Right lobe of liver (tissue), 6 donors: ENCODE data around the gene LASP1. TPM values are rescaled to one million over a fixed set of nuclear protein-coding genes. Genes with fewer than 3 reads are reported as not detected.

ENCODE experiments used
- ATAC-seq, 4 donors: fragments of 200-7000 bp; cut with Tn5 transposase; one replicate each; pipeline ENCODE4 v1.9.1; 2020; ENCODE audit warnings: mild to moderate bottlenecking in 4 of 4, moderate library complexity in 4 of 4
- DNase-seq, 3 donors: peaks; one replicate each; pipeline ENCODE4 v3.0.0-alpha.2; 2020
- H3K27ac ChIP-seq, 3 donors: fragments of 200-600 bp; one replicate each; pipeline ENCODE4 v1.8.0; 2022
- H3K27me3 ChIP-seq, 2 donors: fragments of 200-600 bp; one replicate each; pipeline ENCODE4 v1.8.0; 2022
- H3K36me3 ChIP-seq, 4 donors: fragments of 200-600 bp; sonication (generic) in 1 of 4; one replicate each; pipeline versions ENCODE4 v1.5.1 to v1.8.0; 2017 to 2022; ENCODE audit warnings: control low read depth in 1 of 4
- H3K4me1 ChIP-seq, 4 donors: fragments of 200-600 bp; sonication (generic) in 1 of 4; one replicate each; pipeline versions ENCODE4 v1.5.1 to v1.8.0; 2017 to 2022; ENCODE audit warnings: control low read depth in 1 of 4
- H3K4me3 ChIP-seq, 3 donors: fragments of 200-600 bp; one replicate each; pipeline ENCODE4 v1.8.0; 2022
- H3K9me3 ChIP-seq, 4 donors: fragments of 200-600 bp; sonication (generic) in 1 of 4; one replicate each; pipeline versions ENCODE4 v1.5.1 to v1.8.0; 2017 to 2022; ENCODE audit warnings: control low read depth in 1 of 4
- POLR2A ChIP-seq: fragments of 450-650 bp; IDR thresholded peaks from one replicate; pipeline ENCODE4 v1.6.1; 2017; ENCODE audit warnings: antibody characterized with exemption, mild to moderate bottlenecking
- whole genome bisulfite sequencing: methylation state at CpG from one replicate; pipeline ENCODE4 v1.1.6; 2018; ENCODE audit warnings: low coverage, low lambda C conversion rate; ENCODE audit not compliant: insufficient coverage; ENCODE audit errors: missing lambda C conversion rate; 5-methylcytosine and 5-hydroxymethylcytosine counted together
- intact Hi-C, 2 donors: fragments of 100-400 bp; cut with DNase I; formaldehyde crosslinking; loops; one replicate each; pipeline versions ENCODE4 v1.11.2 to v1.14.1; 2022
- total RNA-seq, 6 experiments: library from RNA; depleted of rRNA in 2 of 6; stranded (reverse); fragments of >200 nt in 2 of 6; fragmentation: NEBNext Ultra II Directional in 3 of 6; extraction: Animal tissue kit (Norgen Biotek cat#: 25700) in 3 of 6; gene quantifications; one replicate each; pipeline versions ENCODE4 v1.1.0 to v1.2.4, GENCODE V29; 2016 to 2023
- TF ChIP-seq, protein P1 (sequence below), 4 donors: fragments of 200-600 bp in 3 of 4; fragments of 450-650 bp in 1 of 4; IDR thresholded peaks; one replicate each; pipeline versions ENCODE4 v1.5.1 to v1.8.0; 2016 to 2022; ENCODE audit warnings: antibody characterized with exemption in 4 of 4, mild to moderate bottlenecking in 2 of 4
- donor health status: DM: no; HTN: yes; CAD: no.
- donor health status: DM: no; HTN: no; CAD: no.
- donor health status: DM: no; HTN: no; CAD: no.
- donor health status: DM: no; HTN: yes; CAD: no.
- donor health status: DM: no; HTN: yes; CAD: no.

Gene LASP1
- total RNA-seq, 6 experiments from 2014 or later, result 52.2 to 124 (median 84.8) TPM

DNA sequence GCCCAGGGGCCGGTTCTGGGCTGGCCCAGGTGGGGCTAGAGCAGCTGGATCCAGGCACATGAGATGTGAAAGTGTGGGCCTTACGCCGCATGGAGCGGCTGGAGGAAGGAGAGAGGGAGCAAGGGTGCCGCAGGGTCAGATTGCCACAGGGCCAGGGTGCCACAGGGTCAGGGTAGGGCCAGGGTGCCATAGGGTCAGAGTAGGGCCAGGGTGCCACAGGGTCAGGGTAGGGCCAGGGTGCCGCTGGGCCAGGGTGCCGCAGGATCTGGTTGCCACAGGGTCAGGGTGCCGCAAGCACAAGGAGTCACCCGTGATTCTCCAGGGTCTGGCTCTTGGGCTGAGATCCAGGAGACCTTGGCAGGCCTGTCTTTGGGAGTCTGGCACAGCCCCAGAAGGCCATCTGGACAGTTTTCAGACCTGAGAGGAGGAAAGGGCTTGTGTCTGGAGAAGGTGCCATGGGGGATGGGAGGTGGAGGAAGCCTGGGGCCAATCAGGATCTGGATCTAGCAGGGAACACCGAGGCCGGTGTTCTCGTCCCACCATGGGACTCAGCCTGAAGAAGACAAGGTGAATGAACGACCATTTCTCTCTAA is 42.5 kb downstream of the LASP1 start:
- TF ChIP-seq POLR2A, result no peak
- TF ChIP-seq, protein P1, sequence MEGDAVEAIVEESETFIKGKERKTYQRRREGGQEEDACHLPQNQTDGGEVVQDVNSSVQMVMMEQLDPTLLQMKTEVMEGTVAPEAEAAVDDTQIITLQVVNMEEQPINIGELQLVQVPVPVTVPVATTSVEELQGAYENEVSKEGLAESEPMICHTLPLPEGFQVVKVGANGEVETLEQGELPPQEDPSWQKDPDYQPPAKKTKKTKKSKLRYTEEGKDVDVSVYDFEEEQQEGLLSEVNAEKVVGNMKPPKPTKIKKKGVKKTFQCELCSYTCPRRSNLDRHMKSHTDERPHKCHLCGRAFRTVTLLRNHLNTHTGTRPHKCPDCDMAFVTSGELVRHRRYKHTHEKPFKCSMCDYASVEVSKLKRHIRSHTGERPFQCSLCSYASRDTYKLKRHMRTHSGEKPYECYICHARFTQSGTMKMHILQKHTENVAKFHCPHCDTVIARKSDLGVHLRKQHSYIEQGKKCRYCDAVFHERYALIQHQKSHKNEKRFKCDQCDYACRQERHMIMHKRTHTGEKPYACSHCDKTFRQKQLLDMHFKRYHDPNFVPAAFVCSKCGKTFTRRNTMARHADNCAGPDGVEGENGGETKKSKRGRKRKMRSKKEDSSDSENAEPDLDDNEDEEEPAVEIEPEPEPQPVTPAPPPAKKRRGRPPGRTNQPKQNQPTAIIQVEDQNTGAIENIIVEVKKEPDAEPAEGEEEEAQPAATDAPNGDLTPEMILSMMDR (IDR thresholded peaks at IDR 0.05), result no peak
- Histone ChIP-seq H3K27me3 (no peaks in the 10 kb centered on the region), H3K9me3 (no peaks in the 10 kb centered on the region), H3K27ac (peak overlapping the region in 1 of 3 donors; percentile 34), H3K4me3 (no peak overlapping the region), H3K4me1 (peaks cover 0 to 58% (median 24%) of the 10 kb centered on the region in 4 donors), H3K36me3 (peaks cover 0 to 27% (median 11%) of the 10 kb centered on the region in 4 donors)
- peak; percentile 59 to 94 (median 93) for DNase-seq
- 15% methylated on average over 7 of the region's 13 CpGs for WGBS
- intact Hi-C loops, result no loop called here
- ATAC-seq, result peak; percentile 74 to 95 (median 90)

DNA sequence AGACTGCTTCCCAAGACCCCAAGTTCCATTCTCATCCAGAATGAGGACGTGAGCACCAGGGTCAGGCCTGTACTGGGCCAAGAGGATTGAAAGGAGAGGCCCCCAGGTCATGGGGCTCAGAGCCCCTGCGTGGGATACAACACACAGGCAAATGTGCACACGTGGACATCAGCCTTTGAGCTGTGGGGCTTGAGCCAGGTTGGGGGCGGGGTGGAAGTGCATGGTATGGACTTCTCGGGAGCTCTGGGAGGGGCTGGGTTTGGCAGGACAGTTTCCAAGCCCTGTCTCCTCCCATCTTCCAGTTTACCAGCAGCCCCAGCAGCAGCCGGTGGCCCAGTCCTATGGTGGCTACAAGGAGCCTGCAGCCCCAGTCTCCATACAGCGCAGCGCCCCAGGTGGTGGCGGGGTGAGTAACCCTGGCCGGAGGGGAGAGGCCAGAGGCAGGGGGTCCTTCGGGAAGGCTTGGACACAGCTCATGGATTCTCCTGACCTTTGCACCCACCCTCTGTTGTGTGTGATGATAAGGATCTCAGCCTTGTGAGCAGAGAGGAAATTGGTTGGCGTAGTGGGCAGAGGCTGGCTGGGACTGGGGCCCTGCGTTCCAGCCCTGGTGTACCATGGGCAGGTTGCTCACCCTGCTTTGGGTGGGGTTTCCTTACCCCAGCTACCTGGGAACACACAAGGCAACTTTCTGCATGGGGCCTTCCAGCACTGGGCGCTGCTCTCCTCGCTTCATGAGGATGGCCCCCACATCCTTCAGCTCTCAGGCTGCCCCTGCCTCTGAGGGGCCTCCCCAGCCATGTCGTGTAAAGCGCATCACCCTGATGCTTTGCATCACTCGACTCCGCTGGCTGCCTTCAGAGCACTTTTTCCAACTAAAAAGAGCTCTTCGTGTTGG is 45.1 kb downstream of the LASP1 start:
- Histone ChIP-seq H3K4me3 (peak overlapping the region in 2 of 3 donors; percentile 16 to 26), H3K9me3 (no peaks in the 10 kb centered on the region), H3K27ac (peak overlapping the region in 1 of 3 donors; percentile 33), H3K36me3 (peaks cover 11 to 42% (median 28%) of the 10 kb centered on the region in 4 donors), H3K27me3 (no peaks in the 10 kb centered on the region), H3K4me1 (peaks cover 0 to 71% (median 24%) of the 10 kb centered on the region in 4 donors)
- no CpG with 5 or more reads among the region's 20 CpGs for whole genome bisulfite sequencing
- peak; percentile 40 to 62 (median 52) for ATAC-seq
- peak in 2 of 3 donors; percentile 47 to 83 for DNase-seq
- intact Hi-C loops, result no loop called here
- TF ChIP-seq, protein P1 (IDR thresholded peaks at IDR 0.05), result peak in 1 of 4 donors; percentile 26
- TF ChIP-seq POLR2A, result no peak

DNA sequence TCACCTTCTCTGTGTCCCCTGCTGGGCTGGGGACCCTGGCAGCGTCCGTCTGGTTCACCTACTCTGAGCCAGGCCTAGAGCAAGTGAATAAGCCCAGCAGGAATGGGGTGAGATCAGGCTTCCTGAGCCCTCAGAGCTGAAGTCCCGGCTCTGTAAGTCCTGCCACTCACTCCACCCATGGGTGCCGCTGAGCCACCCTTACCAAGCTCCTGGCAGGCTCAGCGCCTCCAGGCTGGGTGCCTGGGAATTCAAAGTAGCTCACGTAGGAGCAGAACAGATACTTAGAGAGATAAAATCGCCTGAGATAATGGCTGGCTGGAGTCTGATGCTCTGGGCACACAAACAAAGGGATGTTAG is 45.8 kb downstream of the LASP1 start:
- H3K4me3 ChIP-seq, result peak overlapping the region in 2 of 3 donors; percentile 16 to 26
- no peaks in the 10 kb centered on the region for H3K9me3 ChIP-seq
- DNase-seq (peak in 2 of 3 donors; percentile 28 to 45), ATAC-seq (no peak)
- H3K27me3 ChIP-seq, result no peaks in the 10 kb centered on the region
- TF ChIP-seq POLR2A, result no peak
- TF ChIP-seq, protein P1 (IDR thresholded peaks at IDR 0.05), result no peak
- intact Hi-C loops, result no loop called here
- peak overlapping the region in 1 of 3 donors; percentile 33 for H3K27ac ChIP-seq
- peaks cover 13 to 47% (median 29%) of the 10 kb centered on the region in 4 donors for H3K36me3 ChIP-seq
- H3K4me1 ChIP-seq, result peaks cover 0 to 71% (median 24%) of the 10 kb centered on the region in 4 donors
- 96% methylated on average over 5 of the region's 7 CpGs for WGBS

DNA sequence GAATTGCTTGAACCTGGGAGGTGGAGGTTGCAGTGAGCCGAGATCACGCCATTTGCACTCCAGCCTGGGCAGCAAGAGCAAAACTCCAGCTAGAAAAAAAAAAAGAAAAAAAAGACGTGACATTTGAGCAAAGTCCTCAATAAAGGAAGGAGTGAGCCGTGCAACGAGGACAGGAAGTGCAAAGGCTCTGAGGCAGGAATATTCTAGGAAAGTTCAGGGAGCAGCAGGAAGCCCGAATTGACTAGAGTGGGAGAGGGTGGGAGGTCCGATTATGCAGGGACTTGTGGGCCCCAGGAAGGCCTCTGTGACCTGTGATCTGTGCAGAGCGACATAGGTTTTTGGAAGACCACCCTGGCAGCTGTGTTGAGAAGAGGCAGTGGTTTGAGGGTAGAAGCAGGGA is 46.9 kb downstream of the LASP1 start:
- DNase-seq (peak in 2 of 3 donors; percentile 9 to 18), ATAC-seq (no peak)
- intact Hi-C loops, result no loop called here
- Histone ChIP-seq H3K9me3 (no peaks in the 10 kb centered on the region), H3K4me1 (peaks cover 0 to 64% (median 22%) of the 10 kb centered on the region in 4 donors), H3K4me3 (no peak overlapping the region), H3K27ac (no peak overlapping the region), H3K36me3 (peaks cover 13 to 47% (median 27%) of the 10 kb centered on the region in 4 donors), H3K27me3 (no peaks in the 10 kb centered on the region)
- WGBS, result 50% methylated on average over 6 of the region's 8 CpGs
- TF ChIP-seq POLR2A, result no peak
- TF ChIP-seq, protein P1 (IDR thresholded peaks at IDR 0.05), result no peak
